Fibroblast of the aortic adventitia (primary cell): ENCODE data around the gene SOX8. TPM values are rescaled to one million over a fixed set of nuclear protein-coding genes. Genes with fewer than 3 reads are reported as not detected.

Source experiments
- DNase-seq: peaks from one replicate; pipeline ENCODE4 v3.0.0-alpha.2; 2010; ENCODE audit warnings: low read depth
- H3K4me3 ChIP-seq: 2 replicates; pipeline ENCODE4 v1.5.1; 2011; ENCODE audit warnings: low read depth, mild to moderate bottlenecking, control low read depth, low read length, moderate library complexity
- CTCF ChIP-seq: IDR thresholded peaks from 2 replicates; pipeline ENCODE4 v1.5.1; 2011; ENCODE audit warnings: mild to moderate bottlenecking, low read length, control low read depth, inconsistent platforms; ENCODE audit not compliant: insufficient read depth
- total RNA-seq: library from RNA; depleted of rRNA; stranded (reverse); fragments of >200 nt; gene quantifications from 2 replicates; pipeline ENCODE4 v1.2.3, GENCODE V29; 2012; ENCODE audit warnings: low replicate concordance

SOX8 gene
- total RNA-seq, 1 donor: 0.09 TPM

- H3K4me3 ChIP-seq: no peak overlapping the region
- DNase-seq: no peak
- no peak for TF ChIP-seq CTCF
These were observed 8.2 kb upstream of the SOX8 start for GRCh38 chr16:973366-973765.

GRCh38 chr16:974001-974601 lies 7.5 kb upstream of the SOX8 start:
- no peak for TF ChIP-seq CTCF
- DNase-seq: no peak

GRCh38 chr16:974611-975261 lies 6.8 kb upstream of the SOX8 start:
- no peak for TF ChIP-seq CTCF
- no peak overlapping the region for H3K4me3 ChIP-seq
- DNase-seq: no peak

More at GRCh38 chr16:974001-974601, 7.5 kb upstream of the SOX8 start:
- no peak overlapping the region for H3K4me3 ChIP-seq

DNA sequence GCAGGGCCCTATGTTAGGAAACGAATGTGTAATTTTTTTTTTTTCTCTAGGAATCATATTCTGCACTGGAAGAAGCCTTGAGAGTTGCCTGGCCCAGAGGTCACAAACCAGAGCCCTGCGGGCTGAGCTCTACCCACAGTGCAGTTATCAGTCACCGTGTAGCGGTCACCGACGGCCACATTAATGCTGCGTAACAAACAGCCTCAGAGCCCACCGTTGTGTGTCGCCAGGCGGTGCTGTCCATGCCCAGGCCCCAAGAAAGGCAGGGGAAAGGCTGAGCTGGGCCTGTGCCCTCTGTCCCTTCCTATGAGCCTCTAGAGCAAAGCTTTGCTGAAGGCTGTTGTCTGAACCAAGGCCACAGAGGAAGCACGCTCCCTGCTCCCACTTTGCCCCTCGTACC lies 6.3 kb upstream of the SOX8 start:
- TF ChIP-seq CTCF: no peak
- no peak overlapping the region for H3K4me3 ChIP-seq

GRCh38 chr16:976389-976931 lies 5.1 kb upstream of the SOX8 start:
- no peak overlapping the region for H3K4me3 ChIP-seq
- TF ChIP-seq CTCF: no peak
- no peak for DNase-seq

More for the DNA sequence above, 6.3 kb upstream of the SOX8 start:
- DNase-seq: no peak

DNA sequence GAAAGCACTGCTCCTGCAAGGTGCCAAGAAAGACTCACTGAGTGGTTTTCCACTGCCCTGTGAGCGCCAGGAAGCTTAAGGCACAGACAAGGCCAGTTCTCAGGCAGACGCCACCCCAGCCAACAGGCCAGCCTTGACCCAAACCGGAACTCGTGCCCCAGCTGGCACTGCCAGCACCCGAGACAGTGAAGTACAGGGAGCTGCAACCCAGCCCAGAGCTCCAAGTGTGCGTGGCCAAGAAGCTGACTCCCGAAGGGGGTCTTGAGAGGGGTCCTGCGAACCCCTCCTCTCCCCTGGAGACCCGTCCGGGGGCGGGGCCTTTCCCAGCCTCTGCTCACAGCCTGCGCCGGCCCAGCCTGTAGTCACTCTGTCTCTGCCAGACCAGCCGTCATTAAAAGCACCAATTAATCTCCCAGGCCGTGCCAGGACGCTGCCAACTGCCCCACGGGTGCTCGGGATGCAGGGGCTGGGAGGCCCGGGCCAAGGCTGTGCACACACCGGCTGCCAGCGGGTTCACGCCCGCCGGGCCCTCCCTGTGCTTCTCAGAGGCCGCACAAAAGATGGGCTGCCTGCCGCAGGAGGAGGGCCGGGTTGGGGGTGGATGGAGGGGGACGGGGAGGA lies 4.4 kb upstream of the SOX8 start:
- no peak for TF ChIP-seq CTCF
- no peak for DNase-seq
- no peak overlapping the region for H3K4me3 ChIP-seq
